ENCODE data around the gene SPTBN1.

SPTBN1 gene

DNA sequence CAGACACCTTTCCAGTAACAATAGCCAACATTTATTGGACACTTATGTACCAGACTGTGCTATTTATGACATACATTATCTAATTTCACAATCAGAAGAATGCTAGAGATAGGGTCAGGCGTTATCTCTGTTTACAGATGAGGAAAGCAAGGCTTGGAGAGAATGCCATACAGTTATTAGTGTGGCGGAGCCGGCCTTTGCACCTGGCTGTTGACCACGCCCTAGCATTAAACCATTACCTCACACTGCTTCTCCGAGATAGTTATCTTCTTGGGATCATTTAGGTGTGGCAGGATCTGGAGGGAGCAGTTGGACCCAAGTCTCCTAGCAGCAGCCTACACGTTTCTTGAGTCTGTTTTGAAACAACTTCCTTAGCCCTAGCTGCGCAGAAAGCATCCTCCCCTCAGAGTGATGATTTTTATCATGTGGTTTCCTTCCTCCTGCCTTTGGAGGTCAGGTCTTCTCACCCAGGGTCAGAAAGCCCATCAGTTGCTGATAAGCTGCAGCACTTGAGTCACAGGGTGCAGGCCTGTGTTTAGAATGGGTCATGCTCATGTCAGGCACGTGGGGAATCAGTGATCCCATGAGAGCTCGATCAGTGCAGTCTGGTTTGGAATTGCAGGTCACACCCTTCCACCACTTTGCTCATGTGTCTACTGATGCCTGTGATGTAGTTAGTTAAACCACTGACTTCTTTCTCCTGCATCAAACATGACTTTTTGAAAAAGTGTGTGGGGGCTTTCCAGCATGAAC, 118.2 kb downstream of the SPTBN1 start:
- no peak for DNase-seq (ENCODE audit: low read depth)

DNA sequence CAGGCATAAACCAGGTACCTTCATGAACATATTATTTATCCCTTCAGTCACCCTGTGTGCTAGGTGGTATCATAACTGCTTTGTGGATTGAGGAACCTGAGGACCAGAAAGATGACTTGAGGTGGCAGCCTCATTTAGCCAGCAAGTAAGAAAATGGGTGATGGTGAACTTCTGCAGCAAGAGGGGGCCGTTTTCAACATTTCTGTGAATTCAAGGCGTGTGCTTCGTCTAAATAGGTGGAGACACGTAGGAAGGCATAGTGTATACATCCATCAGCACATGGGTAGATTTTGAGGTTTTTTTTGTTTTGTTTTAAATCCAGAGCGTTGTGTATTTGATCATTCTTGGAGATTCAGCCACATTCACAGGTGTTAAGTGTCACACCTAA, 118.7 kb downstream of the SPTBN1 start:
- no peak for DNase-seq (ENCODE audit: low read depth)

DNA sequence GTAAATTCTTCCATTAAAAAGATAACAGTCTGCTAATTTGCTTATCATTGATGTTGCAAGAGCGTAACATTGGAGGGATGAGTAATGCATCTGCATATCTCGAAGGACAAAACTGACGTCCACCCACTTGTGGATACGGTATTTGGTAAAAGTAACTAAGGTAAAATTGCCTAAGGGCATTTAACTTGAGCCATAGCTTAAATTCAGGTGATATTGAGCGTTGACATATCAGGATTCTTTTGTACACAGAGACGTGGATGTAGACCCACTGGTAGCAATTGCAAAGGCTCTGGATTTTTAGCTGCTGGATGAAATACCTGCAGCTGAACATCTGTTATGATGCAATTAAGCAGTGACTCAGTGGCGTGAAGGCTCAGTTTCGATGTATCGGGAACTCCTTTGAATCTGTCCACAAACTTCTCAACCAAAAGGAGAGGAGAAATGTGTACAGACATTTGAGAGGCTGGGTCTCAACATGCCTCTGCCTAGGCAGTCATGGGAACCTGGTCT, 119.3 kb downstream of the SPTBN1 start:
- no peak for DNase-seq (ENCODE audit: low read depth)

DNA sequence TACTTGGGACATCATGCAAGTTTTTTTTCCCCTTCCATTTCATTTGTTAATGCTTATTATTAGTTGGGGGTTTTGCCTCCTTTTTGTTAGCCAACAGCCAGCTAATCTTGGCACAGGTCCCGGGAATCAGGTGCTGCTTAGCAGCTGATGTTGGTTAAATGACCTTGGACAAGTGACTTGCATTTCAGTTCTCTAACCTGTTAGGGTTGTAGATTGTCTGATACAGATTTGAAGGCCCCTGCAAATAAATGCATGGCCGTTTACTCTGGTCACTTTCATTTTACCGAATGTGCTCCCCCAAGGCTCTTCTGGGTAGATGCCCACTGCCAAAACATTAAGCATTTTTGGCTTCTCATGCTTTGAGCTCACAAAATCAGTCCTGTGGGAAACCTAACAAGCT, 120.9 kb downstream of the SPTBN1 start:
- DNase-seq (ENCODE audit: low read depth): no peak

DNA sequence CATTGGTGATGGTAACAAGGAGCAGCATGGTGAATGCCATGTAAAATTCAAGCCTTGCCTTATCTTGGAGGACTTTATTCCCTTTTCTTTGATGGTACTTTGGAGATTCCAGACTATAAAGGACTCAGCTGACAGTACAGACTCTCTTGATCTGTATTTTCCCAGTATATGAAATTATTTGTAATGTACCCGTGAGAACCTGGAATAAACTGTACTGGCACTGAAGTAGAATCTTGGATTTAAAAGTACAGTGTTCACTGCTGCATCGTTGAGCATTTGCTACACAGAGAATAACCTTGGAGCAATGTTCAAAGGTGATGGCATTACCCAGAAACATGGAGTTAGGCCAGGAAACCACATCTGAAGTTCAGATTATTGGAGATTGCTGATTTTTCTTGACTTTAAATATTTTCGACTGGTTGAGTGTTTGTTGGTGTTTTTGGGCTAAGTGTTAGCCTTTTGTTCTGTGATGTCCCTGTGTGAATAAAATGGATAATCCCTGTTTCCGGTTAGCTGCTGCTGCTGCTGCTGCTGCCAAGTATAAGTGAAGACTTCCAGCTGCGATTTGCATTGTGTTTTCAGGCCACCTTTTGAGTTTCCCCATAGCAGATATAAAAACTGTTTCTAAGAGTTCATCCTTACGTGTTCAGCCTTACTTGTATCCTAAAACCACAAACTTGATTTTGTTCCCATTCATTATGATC, 122.0 kb downstream of the SPTBN1 start:
- DNase-seq (ENCODE audit: low read depth): no peak

DNA sequence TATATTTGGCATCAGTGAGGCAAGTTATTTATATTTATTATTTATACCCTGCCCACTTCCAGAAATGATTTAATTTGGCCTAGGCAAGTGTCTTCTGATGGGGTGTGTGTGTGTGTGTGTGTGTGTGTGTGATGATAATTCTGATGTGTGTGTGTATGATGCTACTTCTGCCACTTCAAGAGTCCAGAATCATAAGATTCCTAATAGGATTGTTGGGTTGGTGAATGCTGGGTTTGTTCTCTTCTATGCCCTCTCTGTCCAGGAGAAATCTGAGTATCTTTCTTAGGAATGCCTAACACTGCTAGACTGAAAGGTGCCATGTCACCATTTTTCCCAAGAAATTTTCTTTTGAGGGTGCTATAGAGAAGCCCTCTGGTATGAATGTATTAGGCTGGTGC, 122.5 kb downstream of the SPTBN1 start:
- no peak for DNase-seq (ENCODE audit: low read depth)

DNA sequence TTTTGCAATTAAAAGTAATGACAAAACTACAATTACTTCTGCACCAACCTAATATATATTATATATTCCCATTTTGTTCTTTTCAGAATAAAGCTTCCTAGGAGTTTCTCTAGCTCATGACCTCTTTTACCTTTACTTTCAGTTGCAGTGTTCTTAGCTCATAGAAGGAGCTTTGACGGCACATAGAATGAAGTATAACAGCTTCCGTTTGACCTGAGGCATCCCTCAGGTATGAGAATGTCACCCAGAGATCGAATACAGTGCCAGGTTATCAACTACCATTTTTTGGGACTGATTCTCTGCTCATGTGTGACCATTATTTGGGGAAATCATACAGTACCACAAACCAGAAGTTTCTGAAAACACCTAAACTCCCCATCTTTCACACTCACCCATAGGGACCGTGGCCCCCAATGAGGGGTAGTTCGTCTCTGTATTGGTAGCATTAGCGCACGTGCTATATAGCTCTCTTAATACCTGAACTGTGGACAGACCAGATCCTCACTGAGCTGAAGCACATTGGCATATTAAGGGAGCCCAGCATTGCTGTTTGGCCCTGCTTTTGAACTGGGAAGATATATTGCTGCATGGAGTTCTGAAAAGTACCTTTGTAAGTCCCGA, 123.0 kb downstream of the SPTBN1 start:
- DNase-seq (ENCODE audit: low read depth): no peak

DNA sequence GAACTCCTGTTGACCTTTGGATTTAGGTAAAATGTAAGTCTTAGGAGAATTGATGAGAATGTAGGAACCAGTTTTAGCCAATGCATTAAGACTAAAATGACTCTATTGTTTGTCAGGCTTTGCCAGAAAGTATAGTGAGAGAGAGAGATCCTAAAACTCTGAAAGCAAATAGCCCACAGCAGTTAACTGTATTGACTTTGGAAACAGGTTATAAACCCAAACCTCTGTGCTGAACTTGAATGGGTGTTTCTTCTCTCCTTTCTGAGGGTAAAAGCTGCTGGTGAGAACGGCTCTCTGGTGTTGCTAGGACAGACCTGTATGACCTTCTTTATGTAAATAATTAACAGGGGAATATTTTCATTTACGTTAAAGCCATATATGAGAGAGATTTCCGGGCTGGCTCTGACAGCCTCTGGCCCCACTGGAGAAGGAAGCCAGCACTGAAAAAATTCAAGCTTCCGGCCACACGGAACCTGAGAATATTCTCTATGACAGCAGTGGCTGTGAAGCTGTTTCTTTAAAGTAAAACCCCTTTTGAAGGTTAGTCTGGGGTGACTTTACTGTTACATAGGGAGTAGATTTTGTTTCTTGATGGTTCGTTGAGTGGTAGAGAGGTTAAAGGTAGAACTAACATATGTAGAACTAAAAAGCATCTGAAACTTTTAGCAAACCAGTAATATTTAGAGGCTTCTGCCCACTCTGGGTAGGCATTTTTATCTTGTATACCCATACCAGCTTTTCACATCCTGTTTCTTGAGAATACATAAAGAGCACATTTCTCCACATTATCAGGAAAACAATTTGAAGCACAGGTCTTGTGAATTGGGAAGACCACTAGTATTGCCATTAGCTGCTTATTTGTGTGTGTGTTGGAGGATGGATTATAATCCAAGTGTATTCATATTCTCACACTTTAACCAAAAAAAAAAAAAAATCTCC, 123.8 kb downstream of the SPTBN1 start:
- DNase-seq (ENCODE audit: low read depth): no peak

DNA sequence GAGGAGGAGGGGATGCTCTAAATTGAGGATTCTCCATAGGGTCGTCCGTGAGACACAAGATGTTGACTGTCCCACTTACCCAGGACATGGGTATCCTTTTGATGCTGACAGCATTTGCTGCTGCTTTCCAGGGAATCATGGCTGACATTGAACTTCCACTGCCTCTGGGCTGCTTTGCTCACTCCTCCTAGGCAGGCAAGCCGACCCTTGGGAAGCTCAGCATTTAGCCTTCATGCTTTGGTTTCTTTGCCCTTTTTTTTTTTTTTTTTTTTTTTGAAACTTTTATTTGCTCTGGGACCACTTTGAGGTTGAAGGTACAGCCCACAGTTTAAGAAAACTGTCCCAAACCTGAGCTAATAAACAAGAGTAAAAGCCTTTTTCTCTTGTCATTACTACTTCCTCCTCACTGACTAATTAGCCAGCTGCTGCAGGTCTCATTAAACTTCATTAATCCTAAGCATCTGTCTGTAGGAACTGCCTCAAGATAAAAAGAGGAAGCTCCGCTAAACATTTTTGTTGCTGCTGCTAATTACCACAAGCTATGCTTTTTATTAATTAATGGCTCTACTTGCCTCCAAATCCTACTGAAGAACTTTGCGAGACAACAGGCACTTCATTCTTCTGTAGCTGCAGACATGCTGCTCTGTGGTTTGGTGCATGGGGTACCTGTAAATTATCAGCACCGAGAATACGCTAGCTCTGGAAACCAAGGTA, 125.4 kb downstream of the SPTBN1 start:
- no peak for DNase-seq (ENCODE audit: low read depth)

DNA sequence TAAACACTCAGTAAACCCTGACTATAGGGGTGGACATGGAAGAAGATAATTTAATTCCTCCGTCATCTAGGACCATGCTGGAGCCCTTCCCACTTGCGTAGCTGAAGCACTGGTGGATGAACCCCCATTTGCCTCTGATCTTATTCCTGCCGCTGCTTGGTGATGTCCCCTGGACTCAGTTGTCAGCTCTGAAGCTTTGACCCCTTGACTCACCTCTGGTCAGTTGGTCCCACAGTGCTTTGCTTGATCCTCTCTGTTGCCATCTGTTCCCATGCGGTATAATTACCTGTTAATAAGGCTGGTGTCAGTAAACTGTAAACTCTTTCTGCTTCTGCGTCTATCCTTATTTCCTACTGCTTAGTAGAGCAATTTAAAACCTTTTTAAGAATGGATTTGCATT, 126.9 kb downstream of the SPTBN1 start:
- no peak for DNase-seq (ENCODE audit: low read depth)

DNA sequence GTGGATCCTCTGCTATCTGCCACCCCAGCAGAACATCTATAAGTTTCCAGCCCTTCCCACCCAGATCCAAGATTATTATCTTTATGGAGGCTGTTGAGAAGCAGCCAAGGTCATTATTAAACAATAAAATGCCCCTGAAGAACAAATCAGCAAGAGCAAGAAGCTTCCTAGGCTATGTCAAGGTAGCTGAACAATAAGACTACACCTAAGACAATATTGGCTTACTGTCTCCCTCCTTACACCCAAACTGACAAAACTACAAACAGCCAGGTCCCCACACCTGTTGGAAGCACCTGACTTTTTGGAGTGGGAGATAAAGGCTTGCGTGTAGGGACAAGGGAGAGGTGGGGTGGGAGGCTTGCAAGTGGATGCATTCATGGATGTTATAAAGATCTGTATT, 128.5 kb downstream of the SPTBN1 start:
- no peak for DNase-seq (ENCODE audit: low read depth)

DNA sequence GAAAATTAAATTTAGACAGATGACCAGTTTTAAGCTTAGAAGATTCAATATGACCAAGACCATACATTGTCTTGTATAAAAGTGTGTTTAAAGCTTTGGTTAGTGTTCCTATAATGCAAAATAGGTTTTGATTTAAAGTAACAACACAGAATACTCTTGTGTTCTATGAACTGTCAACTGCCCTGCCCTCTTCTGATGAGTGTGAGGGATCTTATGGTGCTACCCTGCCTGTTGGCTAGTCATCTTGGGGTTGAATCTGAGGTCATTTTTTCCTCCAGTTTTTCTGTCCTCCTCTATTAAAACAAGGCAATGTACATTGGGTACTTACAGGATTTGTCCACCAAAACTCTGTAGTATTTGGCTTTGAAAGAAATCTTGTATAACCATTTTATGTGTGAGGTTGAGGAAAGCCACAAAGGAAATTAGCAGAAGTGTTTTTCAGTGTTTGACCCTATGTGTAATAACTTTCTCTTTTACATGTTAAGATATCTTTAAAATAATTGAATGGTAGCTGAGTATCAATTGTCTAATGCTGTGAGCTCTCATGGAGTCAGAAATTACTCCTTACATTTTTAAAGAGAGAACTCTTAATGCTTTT, 129.1 kb downstream of the SPTBN1 start:
- DNase-seq (ENCODE audit: low read depth): no peak

DNA sequence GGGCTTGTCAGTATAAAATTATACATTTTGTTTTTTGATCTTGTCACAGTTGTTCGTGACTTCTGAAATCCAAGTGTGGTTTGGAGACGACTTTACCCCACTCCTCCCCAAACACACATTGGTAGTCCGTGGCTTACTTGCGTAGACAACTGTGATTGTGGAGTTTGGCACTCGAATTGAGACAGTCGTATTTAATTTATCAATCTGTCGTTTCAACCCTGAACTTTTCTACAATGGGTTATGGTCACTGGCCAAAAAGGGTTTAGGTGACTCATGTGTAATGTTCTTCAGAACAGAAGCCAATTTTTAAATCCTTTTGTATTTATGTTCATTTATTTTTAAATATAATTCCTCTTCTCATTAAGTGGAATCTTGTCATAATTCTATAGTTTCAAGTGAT, 129.9 kb downstream of the SPTBN1 start:
- no peak for DNase-seq (ENCODE audit: low read depth)

DNA sequence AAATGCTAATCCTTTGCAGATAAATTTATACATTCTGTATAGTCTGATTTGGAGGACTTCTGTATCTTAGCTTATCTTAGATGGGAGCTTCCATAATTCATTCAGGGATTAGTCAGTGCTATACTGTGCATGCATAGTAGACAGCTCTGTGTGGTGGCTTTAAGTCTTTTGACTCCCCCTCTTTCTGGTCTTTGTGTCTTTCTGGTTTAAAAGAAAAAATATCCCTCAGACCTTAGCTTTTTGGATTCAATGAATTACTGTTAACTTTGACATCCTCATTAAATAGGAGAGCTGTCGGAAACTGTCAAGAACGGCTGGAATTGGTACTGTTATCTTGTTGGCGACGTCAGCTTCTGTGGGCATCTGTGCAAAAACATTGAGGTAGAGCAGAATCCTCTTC, 130.4 kb downstream of the SPTBN1 start:
- DNase-seq (ENCODE audit: low read depth): no peak

DNA sequence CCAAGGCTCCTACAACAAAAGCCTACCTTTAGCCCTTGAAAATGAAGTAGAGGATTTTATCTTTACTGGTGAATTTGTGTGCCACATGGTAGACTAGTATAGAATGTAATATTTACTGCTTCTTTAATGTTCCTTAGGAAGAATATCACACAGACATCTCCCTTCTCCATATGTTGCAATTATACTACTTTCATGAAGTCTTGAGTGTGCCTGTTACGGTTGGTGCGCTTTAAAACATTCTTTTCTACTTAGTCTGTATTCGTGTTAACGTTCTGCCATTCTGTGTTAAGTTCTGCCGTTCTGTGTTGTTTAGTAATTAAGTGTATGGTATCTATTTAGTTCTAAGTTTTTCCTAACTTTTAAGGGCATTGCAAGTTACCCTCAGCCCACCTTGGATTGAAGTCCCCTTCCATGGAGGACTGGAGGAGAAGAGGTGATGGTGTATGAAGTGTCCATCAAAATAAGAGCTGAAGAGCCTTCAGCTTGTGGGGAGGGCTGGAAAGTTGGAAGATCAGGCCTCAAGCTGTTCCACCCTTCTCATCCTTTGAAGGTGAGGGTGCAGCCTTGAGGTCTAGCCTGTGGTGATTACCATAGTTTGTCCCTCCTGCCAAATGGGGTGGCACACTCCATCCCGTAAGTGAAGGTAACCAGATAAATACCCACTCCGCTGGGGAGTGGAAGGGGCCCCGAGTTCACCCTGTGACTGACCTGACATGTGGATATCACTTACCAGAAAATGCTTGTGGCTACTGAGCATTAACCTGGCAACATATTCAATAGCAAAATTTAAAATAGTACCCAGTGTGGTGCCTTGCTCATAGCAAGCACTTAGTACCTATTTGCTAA, 131.3 kb downstream of the SPTBN1 start:
- no peak for DNase-seq (ENCODE audit: low read depth)

DNA sequence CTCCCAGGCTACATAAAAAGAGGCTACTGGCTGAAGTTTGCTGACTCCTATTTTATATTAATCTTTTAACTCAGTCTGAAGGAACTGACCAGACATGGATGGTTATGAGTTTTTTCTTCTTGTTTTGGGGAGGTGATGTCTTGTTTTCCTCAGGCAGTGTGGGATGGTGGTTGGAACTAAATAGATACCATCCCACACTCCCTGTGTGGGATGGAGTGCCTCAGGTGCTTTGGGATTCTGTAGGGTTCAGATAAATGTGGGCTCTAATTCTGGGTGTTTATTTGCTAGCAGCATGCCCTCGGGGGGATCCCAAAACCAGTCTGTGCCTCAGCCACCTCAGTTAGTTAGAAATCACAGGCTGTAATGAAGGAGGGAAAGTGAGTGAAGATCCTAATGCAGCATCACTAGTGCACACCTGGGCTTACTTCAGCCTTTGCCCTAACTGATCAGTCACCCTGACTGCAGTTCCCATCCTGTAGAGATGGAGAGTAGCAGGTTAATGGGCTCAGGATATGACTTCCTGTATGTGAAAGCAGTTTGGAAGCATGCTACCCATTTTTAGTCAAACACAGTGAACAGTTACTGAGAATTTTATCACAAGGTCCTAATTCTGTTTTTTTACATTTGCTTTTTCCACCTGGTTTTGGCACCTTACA, 132.2 kb downstream of the SPTBN1 start:
- no peak for DNase-seq (ENCODE audit: low read depth)

DNA sequence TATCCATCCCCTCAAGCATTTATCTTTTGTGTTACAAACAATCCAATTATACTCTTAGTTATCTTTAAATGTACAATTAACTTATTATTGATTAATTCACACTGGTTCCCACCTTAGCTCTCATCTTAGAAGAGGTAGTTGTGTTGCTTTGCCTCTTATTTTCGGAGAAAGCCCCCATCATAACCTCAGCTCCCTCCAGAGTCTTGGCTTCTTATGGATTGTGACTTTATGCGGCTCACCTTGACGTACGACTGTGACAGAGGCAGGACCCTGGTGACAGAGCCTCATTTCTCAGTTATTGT, 132.9 kb downstream of the SPTBN1 start:
- DNase-seq (ENCODE audit: low read depth): no peak

DNA sequence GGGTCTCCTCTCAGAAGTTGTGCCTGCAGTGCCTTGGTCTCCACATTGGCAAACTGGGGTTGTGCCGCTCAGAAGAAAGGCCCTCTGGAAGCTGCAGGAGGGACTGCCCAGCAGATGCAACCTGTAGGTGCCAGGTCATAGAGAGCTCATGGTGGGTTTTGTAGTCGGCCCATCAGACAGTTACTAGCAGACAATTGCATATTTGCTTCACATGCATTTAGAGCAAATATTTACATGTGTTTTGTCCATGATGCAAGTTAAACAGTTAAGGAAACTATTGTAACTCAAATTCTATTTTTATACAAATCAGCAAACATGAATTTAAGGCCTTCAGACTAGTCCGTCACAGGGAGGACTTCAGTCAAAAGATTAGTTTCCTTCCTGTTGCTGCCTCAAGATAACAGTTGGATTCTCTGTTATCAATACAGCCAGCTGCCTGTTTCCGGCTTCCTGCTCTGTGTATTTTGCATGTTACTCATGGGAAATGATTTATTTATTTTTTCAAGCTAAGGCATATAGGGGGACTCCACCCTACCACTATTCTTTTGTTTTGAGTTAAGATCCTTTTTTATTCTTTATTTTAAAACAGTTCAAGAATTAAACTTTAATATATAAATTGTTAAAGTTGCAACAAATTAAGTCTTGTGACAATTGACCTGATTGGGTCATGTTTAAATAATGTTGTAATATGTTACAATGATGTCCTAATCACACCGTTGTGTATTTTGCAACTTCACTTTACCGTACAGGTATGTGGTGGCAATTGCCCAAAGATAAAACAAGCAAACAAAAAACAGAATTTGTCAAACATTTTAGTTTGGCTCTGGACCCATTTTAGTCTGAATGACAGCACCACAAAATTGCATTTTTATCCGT, 133.5 kb downstream of the SPTBN1 start:
- DNase-seq (ENCODE audit: low read depth): no peak
